GM12878 (cell line): ENCODE results near the gene TMEM132C.

Experiments
- CBX3 ChIP-seq: fragments of 200-600 bp; sonication (generic); IDR thresholded peaks from 2 replicates; pipeline ENCODE4 v1.6.1; 2016; ENCODE audit warnings: low read depth, borderline replicate concordance
- ETV6 ChIP-seq, 2 experiments: fragments of 450-650 bp in 1 of 2; IDR thresholded peaks in 1 of 2; conservative IDR thresholded peaks in 1 of 2; 2 replicates each; pipeline ENCODE4 v1.6.1; 2014; ENCODE audit warnings: antibody characterized with exemption in 1 of 2, borderline replicate concordance in 1 of 2, low read depth in 1 of 2, mild to moderate bottlenecking in 1 of 2, moderate library complexity in 1 of 2
- EZH2 ChIP-seq: IDR thresholded peaks from 2 replicates; pipeline ENCODE4 v1.6.1; 2012; ENCODE audit warnings: low read depth, mild to moderate bottlenecking, control low read depth, inconsistent platforms, low read length, borderline replicate concordance; ENCODE audit not compliant: control insufficient read depth
- RFX5 ChIP-seq: IDR thresholded peaks from 2 replicates; pipeline ENCODE4 v1.6.1; 2011; ENCODE audit warnings: low read depth, low read length, improper control_type of control experiment
- TAF1 ChIP-seq: IDR thresholded peaks from 2 replicates; pipeline ENCODE4 v1.6.1; 2011; ENCODE audit warnings: mild to moderate bottlenecking, low read depth, low read length, borderline replicate concordance
- ZBED1 ChIP-seq: IDR thresholded peaks from 2 replicates; pipeline ENCODE4 v1.6.1; 2016; ENCODE audit warnings: borderline replicate concordance
- ZZZ3 ChIP-seq: IDR thresholded peaks from 2 replicates; pipeline ENCODE4 v1.6.1; 2011; ENCODE audit warnings: low read depth; ENCODE audit not compliant: control insufficient read depth, insufficient read length
- TF ChIP-seq, protein P1 (sequence below), 3 experiments: IDR thresholded peaks in 2 of 3; conservative IDR thresholded peaks in 1 of 3; 2 replicates each; pipeline ENCODE4 v1.5.1; 2011; ENCODE audit warnings: low read depth in 3 of 3, low read length in 3 of 3, mild to moderate bottlenecking in 3 of 3, control low read depth in 2 of 3, moderate library complexity in 2 of 3, inconsistent platforms in 1 of 3, mixed read lengths in 1 of 3; ENCODE audit not compliant: control insufficient read depth in 2 of 3, insufficient read depth in 1 of 3; ENCODE audit errors: extremely low read depth in 1 of 3

DNA sequence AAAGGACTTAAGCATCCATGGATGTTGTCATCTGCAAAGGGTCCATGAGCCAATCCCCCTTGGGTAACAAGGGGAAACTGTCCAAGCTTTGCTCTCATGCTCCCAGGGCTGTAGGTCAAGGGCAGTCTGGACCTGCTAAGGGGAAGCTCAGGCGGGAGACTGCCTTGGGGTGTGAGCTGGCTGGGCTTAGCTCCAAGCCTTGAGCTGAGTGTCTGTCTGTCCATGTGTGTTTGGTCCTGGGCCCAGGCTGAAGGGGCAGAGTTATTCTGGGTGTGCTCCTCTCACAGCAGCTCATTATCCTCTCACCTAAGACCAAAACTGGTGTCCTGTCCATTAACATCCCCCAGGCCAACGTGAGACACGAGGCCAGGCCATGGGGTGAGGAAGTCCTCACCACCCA lies 282.0 kb downstream of the TMEM132C start:
- TF ChIP-seq ZBED1 (no peak), RFX5 (no peak), ETV6 (conservative IDR thresholded peaks at IDR 0.05 in 1 of 2, IDR thresholded peaks at IDR 0.05 in 1 of 2; ENCODE audit: borderline replicate concordance in 1 of 2, low read depth in 1 of 2) (no peak), CBX3 (no peak), EZH2 (no peak), ZZZ3 (no peak), TAF1 (no peak)
- TF ChIP-seq, protein P1, sequence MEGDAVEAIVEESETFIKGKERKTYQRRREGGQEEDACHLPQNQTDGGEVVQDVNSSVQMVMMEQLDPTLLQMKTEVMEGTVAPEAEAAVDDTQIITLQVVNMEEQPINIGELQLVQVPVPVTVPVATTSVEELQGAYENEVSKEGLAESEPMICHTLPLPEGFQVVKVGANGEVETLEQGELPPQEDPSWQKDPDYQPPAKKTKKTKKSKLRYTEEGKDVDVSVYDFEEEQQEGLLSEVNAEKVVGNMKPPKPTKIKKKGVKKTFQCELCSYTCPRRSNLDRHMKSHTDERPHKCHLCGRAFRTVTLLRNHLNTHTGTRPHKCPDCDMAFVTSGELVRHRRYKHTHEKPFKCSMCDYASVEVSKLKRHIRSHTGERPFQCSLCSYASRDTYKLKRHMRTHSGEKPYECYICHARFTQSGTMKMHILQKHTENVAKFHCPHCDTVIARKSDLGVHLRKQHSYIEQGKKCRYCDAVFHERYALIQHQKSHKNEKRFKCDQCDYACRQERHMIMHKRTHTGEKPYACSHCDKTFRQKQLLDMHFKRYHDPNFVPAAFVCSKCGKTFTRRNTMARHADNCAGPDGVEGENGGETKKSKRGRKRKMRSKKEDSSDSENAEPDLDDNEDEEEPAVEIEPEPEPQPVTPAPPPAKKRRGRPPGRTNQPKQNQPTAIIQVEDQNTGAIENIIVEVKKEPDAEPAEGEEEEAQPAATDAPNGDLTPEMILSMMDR (IDR thresholded peaks at IDR 0.05 in 2 of 3, conservative IDR thresholded peaks at IDR 0.05 in 1 of 3; ENCODE audit: control insufficient read depth in 2 of 3, extremely low read depth in 1 of 3, insufficient read depth in 1 of 3, low read depth in 3 of 3, low read length in 3 of 3) = no peak
